IMR-90 (cell line): ENCODE results near the gene FAF1. TPM values are rescaled to one million over a fixed set of nuclear protein-coding genes. Genes with fewer than 3 reads are reported as not detected.

Experiments used
- ATAC-seq: fragments of 200-7000 bp; cut with Tn5 transposase; 2 replicates; pipeline ENCODE4 v1.9.1; 2020; ENCODE audit warnings: low read depth, mild to moderate bottlenecking, moderate library complexity
- BruUV-seq: library from RNA; stranded (reverse); fragments of 400-500 nt; replicated peaks from 2 replicates; lab custom pipeline; 2021; lab: Mats Ljungman, UMichigan
- CTCF ChIA-PET: fragments of 300-600 bp; formaldehyde crosslinking; extraction: SDS; loops from one replicate; lab custom pipeline; 2021; ENCODE audit warnings: antibody characterized with exemption; lab: Yijun Ruan, JAX
- POLR2A ChIA-PET: fragments of 300-600 bp; sonication (Branson Sonifier 250); formaldehyde crosslinking; loops from one replicate; lab custom pipeline; 2022; ENCODE audit warnings: antibody characterized with exemption; ENCODE audit not compliant: unreplicated experiment; lab: Charles Lee
- DNase-seq: peaks from one replicate; pipeline ENCODE4 v3.0.0; 2013
- H2AFZ ChIP-seq: replicated peaks from 2 replicates; pipeline ENCODE3; 2013; ENCODE audit warnings: low read length, mild to moderate bottlenecking; ENCODE audit not compliant: poor library complexity
- H2AK5ac ChIP-seq: 2 replicates; pipeline ENCODE4 v1.6.1; 2013; ENCODE audit warnings: low read depth, low read length, inconsistent platforms
- H2AK9ac ChIP-seq: replicated peaks from 2 replicates; pipeline ENCODE3; 2013; ENCODE audit warnings: mild to moderate bottlenecking, low read depth, low read length, moderate library complexity; ENCODE audit not compliant: poor library complexity
- H2BK120ac ChIP-seq: 2 replicates; pipeline ENCODE4 v1.6.1; 2013; ENCODE audit warnings: low read depth, low read length, inconsistent platforms
- H2BK15ac ChIP-seq: 3 replicates; pipeline ENCODE4 v1.6.1; 2013; ENCODE audit warnings: low read depth, low read length, inconsistent platforms
- H2BK20ac ChIP-seq: 2 replicates; pipeline ENCODE4 v1.6.1; 2013; ENCODE audit warnings: low read depth, mild to moderate bottlenecking, inconsistent platforms, low read length, moderate library complexity
- H2BK5ac ChIP-seq: 2 replicates; pipeline ENCODE4 v1.6.1; 2013; ENCODE audit warnings: mild to moderate bottlenecking, low read depth, low read length, inconsistent platforms; ENCODE audit not compliant: poor library complexity, severe bottlenecking
- H3K14ac ChIP-seq: replicated peaks from 2 replicates; pipeline ENCODE4 v1.6.1; 2013; ENCODE audit warnings: low read depth, low read length, inconsistent platforms
- H3K18ac ChIP-seq: 2 replicates; pipeline ENCODE4 v1.6.1; 2013; ENCODE audit warnings: low read depth, low read length, control low read depth
- H3K23ac ChIP-seq: 2 replicates; pipeline ENCODE4 v1.6.1; 2013; ENCODE audit warnings: low read depth, low read length, inconsistent platforms
- H3K27ac ChIP-seq: 2 replicates; pipeline ENCODE4 v1.5.1; 2013; ENCODE audit warnings: mild to moderate bottlenecking, control low read depth, low read length; ENCODE audit not compliant: insufficient read depth
- H3K27me3 ChIP-seq: 2 replicates; pipeline ENCODE4 v1.6.1; 2013; ENCODE audit warnings: low read length; ENCODE audit not compliant: control insufficient read depth, insufficient read depth
- H3K36me3 ChIP-seq: 2 replicates; pipeline ENCODE4 v1.6.1; 2013; ENCODE audit warnings: low read length, mixed read lengths; ENCODE audit not compliant: control insufficient read depth, insufficient read depth
- H3K4ac ChIP-seq: 2 replicates; pipeline ENCODE4 v1.6.1; 2013; ENCODE audit warnings: low read depth, low read length, inconsistent platforms
- H3K4me1 ChIP-seq: 2 replicates; pipeline ENCODE4 v1.6.1; 2013; ENCODE audit warnings: low read length, mixed read lengths; ENCODE audit not compliant: control insufficient read depth, insufficient read depth
- H3K4me2 ChIP-seq: 2 replicates; pipeline ENCODE4 v1.6.1; 2013; ENCODE audit warnings: low read depth, mild to moderate bottlenecking, control low read depth, low read length, moderate library complexity
- H3K4me3 ChIP-seq: 2 replicates; pipeline ENCODE4 v1.5.1; 2013; ENCODE audit warnings: low read depth, mild to moderate bottlenecking, control low read depth, low read length, moderate library complexity; ENCODE audit not compliant: insufficient read depth
- H3K56ac ChIP-seq: 2 replicates; pipeline ENCODE4 v1.6.1; 2013; ENCODE audit warnings: low read length, inconsistent platforms; ENCODE audit not compliant: insufficient read depth; ENCODE audit errors: extremely low read depth
- H3K79me1 ChIP-seq, 2 experiments: 2 replicates each; pipeline ENCODE4 v1.6.1; 2013; ENCODE audit warnings: low read length in 2 of 2, inconsistent platforms in 1 of 2, low read depth in 1 of 2
- H3K9ac ChIP-seq: 2 replicates; pipeline ENCODE4 v1.6.1; 2013; ENCODE audit warnings: low read depth, low read length, control low read depth
- H3K9me1 ChIP-seq: 2 replicates; pipeline ENCODE4 v1.6.1; 2013; ENCODE audit warnings: low read length, inconsistent platforms; ENCODE audit not compliant: insufficient read depth
- H3K9me3 ChIP-seq: 2 replicates; pipeline ENCODE4 v1.6.1; 2013; ENCODE audit warnings: low read length; ENCODE audit not compliant: control insufficient read depth, insufficient read depth
- H4K20me1 ChIP-seq: 2 replicates; pipeline ENCODE4 v1.6.1; 2013; ENCODE audit warnings: low read length, inconsistent platforms; ENCODE audit not compliant: insufficient read depth
- H4K5ac ChIP-seq: 2 replicates; pipeline ENCODE4 v1.6.1; 2013; ENCODE audit warnings: mild to moderate bottlenecking, low read depth, low read length, control low read depth
- H4K8ac ChIP-seq, 2 experiments: 2 replicates each; pipeline ENCODE4 v1.6.1; 2013; ENCODE audit warnings: low read depth in 2 of 2, low read length in 2 of 2, control low read depth in 1 of 2, inconsistent platforms in 1 of 2
- H4K91ac ChIP-seq: 2 replicates; pipeline ENCODE4 v1.6.1; 2013; ENCODE audit warnings: low read depth, low read length, inconsistent platforms; ENCODE audit not compliant: insufficient read depth
- BHLHE40 ChIP-seq: fragments of 150-350 bp; IDR thresholded peaks from 2 replicates; pipeline ENCODE4 v1.6.1; 2016; ENCODE audit warnings: mild to moderate bottlenecking, low read depth, low read length
- CEBPB ChIP-seq: IDR thresholded peaks from 2 replicates; pipeline ENCODE4 v1.6.1; 2012; ENCODE audit warnings: low read depth, low read length, improper control_type of control experiment
- CHD1 ChIP-seq: IDR thresholded peaks from 2 replicates; pipeline ENCODE4 v1.6.1; 2012; ENCODE audit warnings: low read depth, low read length, improper control_type of control experiment
- CTCF ChIP-seq: conservative IDR thresholded peaks from 2 replicates; pipeline ENCODE4 v1.5.1; 2012; ENCODE audit warnings: mild to moderate bottlenecking, low read depth, low read length, improper control_type of control experiment
- FOS ChIP-seq: fragments of 150-350 bp; IDR thresholded peaks from 2 replicates; pipeline ENCODE4 v1.6.1; 2016; ENCODE audit warnings: low read depth, low read length
- MAFK ChIP-seq: IDR thresholded peaks from 2 replicates; pipeline ENCODE4 v1.6.1; 2012; ENCODE audit warnings: low read depth, low read length, improper control_type of control experiment
- MAZ ChIP-seq: IDR thresholded peaks from 2 replicates; pipeline ENCODE4 v1.6.1; 2012; ENCODE audit warnings: low read depth, mild to moderate bottlenecking, low read length, improper control_type of control experiment, moderate library complexity, borderline replicate concordance
- MXI1 ChIP-seq: IDR thresholded peaks from 2 replicates; pipeline ENCODE4 v1.6.1; 2012; ENCODE audit warnings: low read depth, mild to moderate bottlenecking, low read length, moderate library complexity, borderline replicate concordance
- NFE2L2 ChIP-seq: fragments of 150-350 bp; IDR thresholded peaks from 2 replicates; pipeline ENCODE4 v1.6.1; 2016; ENCODE audit warnings: low read depth, mild to moderate bottlenecking, low read length
- POLR2A ChIP-seq: IDR thresholded peaks from 2 replicates; pipeline ENCODE4 v1.6.1; 2012; ENCODE audit warnings: mild to moderate bottlenecking, low read depth, low read length
- RAD21 ChIP-seq: IDR thresholded peaks from 2 replicates; pipeline ENCODE4 v1.6.1; 2012; ENCODE audit warnings: low read length, improper control_type of control experiment
- RCOR1 ChIP-seq: IDR thresholded peaks from 2 replicates; pipeline ENCODE4 v1.6.1; 2012; ENCODE audit warnings: mild to moderate bottlenecking, low read length, improper control_type of control experiment; ENCODE audit not compliant: insufficient replicate concordance
- RFX5 ChIP-seq: IDR thresholded peaks from 2 replicates; pipeline ENCODE4 v1.8.0; 2012; ENCODE audit warnings: low read depth, mild to moderate bottlenecking, low read length, moderate library complexity
- SMC3 ChIP-seq: fragments of 150-350 bp; IDR thresholded peaks from 2 replicates; pipeline ENCODE4 v1.6.1; 2016; ENCODE audit warnings: low read depth, mild to moderate bottlenecking, antibody characterized with exemption, low read length, moderate library complexity
- USF2 ChIP-seq: fragments of 150-350 bp; IDR thresholded peaks from 2 replicates; pipeline ENCODE4 v1.6.1; 2017; ENCODE audit warnings: mild to moderate bottlenecking, antibody characterized with exemption, low read length, low read depth
- WGBS, 2 experiments: methylation state at CpG; one replicate each; pipeline versions ENCODE4 v1.1.5 to v1.1.7; 2013; ENCODE audit warnings: missing lambda C conversion rate in 2 of 2; ENCODE audit not compliant: insufficient read length in 1 of 2; ENCODE audit errors: extremely low coverage in 2 of 2; 5-methylcytosine and 5-hydroxymethylcytosine counted together
- dilution Hi-C: fragments of 300-500 bp; cut with HindIII; formaldehyde crosslinking; loops from one replicate; pipeline ENCODE4 v1.14.3; 2018; ENCODE audit warnings: low sequenced_read_pairs; ENCODE audit not compliant: unreplicated experiment
- in situ Hi-C: fragments of 300-500 bp; cut with MboI; formaldehyde crosslinking; loops from 3 replicates; pipeline ENCODE4 v1.14.3; 2019; ENCODE audit warnings: low sequenced_read_pairs, inconsistent platforms, mixed read lengths
- intact Hi-C: fragments of 100-400 bp; cut with micrococcal nuclease; formaldehyde crosslinking; loops from 2 replicates; pipeline ENCODE4 v1.10.0; 2022
- polyA plus RNA-seq, 3 experiments: library from polyadenylated mRNA; depleted of rRNA; stranded (reverse); fragments of >200 nt; gene quantifications; 2 replicates each; pipeline ENCODE4 v1.2.3, GENCODE V29; 2012; ENCODE audit warnings: low replicate concordance in 1 of 3
- total RNA-seq: library from RNA; depleted of rRNA; stranded (reverse); fragments of >200 nt; gene quantifications from 2 replicates; pipeline ENCODE4 v1.2.3, GENCODE V29; 2012
- TF ChIP-seq, protein P1 (sequence below): fragments of 150-350 bp; IDR thresholded peaks from 2 replicates; pipeline ENCODE4 v1.6.1; 2016; ENCODE audit warnings: low read depth, mild to moderate bottlenecking, low read length, moderate library complexity, borderline replicate concordance

FAF1 gene
- total and polyA plus RNA-seq, 2 of the 4 experiments (the other 2 are of a cell fraction) = 18.8 to 72.9 TPM

- Histone ChIP-seq H3K4me3 (no peak overlapping the region), H4K91ac (no peak overlapping the region), H4K20me1 (no peaks in the 10 kb centered on the region), H3K23ac (0 out of 2 replicates have a peak overlapping the region, but pooled peaks have one; percentile 46), H3K4me2 (peak overlapping the region; percentile 76; the same call in 1 of the 2 replicates), H3K14ac (peak overlapping the region; percentile 63; the same call in 1 of the 2 replicates), H2AK5ac (no peak overlapping the region), H4K8ac (no peak overlapping the region), H3K79me1 (no peaks in the 10 kb centered on the region; a peak in 1 of 4 replicates), H2BK120ac (no peak overlapping the region), H3K9ac (no peak overlapping the region), H3K4ac (peak overlapping the region; percentile 29; the same call in 1 of the 2 replicates), H3K56ac (no peak overlapping the region), H3K27ac (no peak overlapping the region), H2AK9ac (no peak overlapping the region), H3K36me3 (no peaks in the 10 kb centered on the region), H3K27me3 (no peaks in the 10 kb centered on the region), H3K9me3 (no peaks in the 10 kb centered on the region), H3K9me1 (peaks cover 4% of the 10 kb centered on the region; the same call in 1 of the 2 replicates), H2BK5ac (peak overlapping the region; percentile 69), H2BK15ac (no peak overlapping the region), H3K18ac (peak overlapping the region; percentile 22; the same call in 1 of the 2 replicates), H4K5ac (no peak overlapping the region), H2BK20ac (no peak overlapping the region), H2AFZ (no peak overlapping the region), H3K4me1 (peaks cover 8% of the 10 kb centered on the region)
- BruUV-seq = no TSS peak
- POLR2A ChIA-PET = no interaction called here
- in situ Hi-C loops (no loop called here), dilution Hi-C loops (no loop called here), intact Hi-C loops (no loop called here)
- WGBS, 2 experiments = no CpG with 5 or more reads among the region's 1 CpG
- CTCF ChIA-PET = interaction anchor here (0.7 kb wide), 1 partner anchor 228 kb away, joined by 3 read pairs; no protein-coding TSS in a partner anchor
- DNase-seq (no peak), ATAC-seq (peak; percentile 35)
- TF ChIP-seq USF2 (no peak), CHD1 (no peak), POLR2A (no peak), MAZ (no peak), NFE2L2 (no peak), RCOR1 (no peak), MXI1 (no peak), FOS (no peak), BHLHE40 (no peak), SMC3 (no peak), RFX5 (no peak), MAFK (no peak), RAD21 (no peak), CTCF (no peak), CEBPB (no peak)
- TF ChIP-seq, protein P1, sequence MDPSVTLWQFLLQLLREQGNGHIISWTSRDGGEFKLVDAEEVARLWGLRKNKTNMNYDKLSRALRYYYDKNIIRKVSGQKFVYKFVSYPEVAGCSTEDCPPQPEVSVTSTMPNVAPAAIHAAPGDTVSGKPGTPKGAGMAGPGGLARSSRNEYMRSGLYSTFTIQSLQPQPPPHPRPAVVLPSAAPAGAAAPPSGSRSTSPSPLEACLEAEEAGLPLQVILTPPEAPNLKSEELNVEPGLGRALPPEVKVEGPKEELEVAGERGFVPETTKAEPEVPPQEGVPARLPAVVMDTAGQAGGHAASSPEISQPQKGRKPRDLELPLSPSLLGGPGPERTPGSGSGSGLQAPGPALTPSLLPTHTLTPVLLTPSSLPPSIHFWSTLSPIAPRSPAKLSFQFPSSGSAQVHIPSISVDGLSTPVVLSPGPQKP = no peak
Measured at GRCh38 chr1:50645139-50645538, 314.9 kb downstream of the FAF1 start.
